Transverse colon (tissue), 3 donors: ENCODE data around the gene ROS1.

Experiments
- POLR2A ChIP-seq: fragments of 450-650 bp; IDR thresholded peaks from one replicate; pipeline ENCODE4 v1.6.1; 2016; ENCODE audit warnings: antibody characterized with exemption, mild to moderate bottlenecking, moderate library complexity
- TF ChIP-seq, protein P1 (sequence below), 5 experiments: fragments of 200-600 bp in 3 of 5; fragments of 450-650 bp in 2 of 5; sonication (generic) in 3 of 5; IDR thresholded peaks; 1 replicate in 2 of 5; 2 replicates in 3 of 5; pipeline ENCODE4 v1.5.1; 2016 to 2017; ENCODE audit warnings: antibody characterized with exemption in 5 of 5, inconsistent platforms in 3 of 5, mild to moderate bottlenecking in 2 of 5, moderate library complexity in 1 of 5

DNA sequence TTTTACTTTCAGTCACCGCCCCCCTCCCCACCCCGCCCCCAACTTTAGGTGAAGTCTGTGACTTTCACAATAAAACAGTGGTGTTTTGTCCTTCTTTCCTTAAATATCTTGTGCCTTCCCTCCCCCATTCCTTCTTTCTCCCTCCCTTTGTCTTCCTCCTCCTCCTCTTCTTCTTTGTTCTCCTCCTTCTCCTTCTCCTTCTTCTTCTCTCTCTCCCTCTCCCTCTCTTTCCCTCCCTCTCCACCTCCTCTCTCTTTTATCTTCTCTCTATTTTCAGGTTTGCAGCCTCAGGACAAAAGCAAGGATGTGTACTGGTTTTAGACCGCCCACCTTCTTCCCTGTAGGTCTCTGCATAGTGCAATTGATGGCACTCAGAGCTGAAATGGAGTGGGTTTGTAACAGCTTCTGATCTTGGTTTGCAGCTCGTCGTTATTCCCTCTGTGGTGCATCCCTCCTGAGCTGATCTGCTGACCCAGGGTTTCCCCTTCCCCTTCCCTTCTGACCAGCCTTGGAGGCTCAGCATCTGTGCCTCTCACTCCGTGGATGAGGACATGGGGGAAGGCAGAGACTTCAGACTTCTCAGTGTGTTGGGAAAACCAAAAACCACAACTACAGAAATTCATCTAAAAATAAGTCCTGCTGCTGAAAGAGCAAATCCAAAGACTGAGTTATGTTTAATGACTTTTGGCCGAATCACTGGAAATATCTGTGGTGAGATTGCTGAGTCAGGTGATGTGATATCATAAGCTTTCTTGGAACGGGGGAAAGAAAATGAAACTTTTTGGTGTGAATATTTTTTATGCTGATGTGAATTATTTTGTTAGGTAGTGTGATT lies 153.5 kb downstream of the ROS1 start:
- TF ChIP-seq POLR2A = no peak
- TF ChIP-seq, protein P1, sequence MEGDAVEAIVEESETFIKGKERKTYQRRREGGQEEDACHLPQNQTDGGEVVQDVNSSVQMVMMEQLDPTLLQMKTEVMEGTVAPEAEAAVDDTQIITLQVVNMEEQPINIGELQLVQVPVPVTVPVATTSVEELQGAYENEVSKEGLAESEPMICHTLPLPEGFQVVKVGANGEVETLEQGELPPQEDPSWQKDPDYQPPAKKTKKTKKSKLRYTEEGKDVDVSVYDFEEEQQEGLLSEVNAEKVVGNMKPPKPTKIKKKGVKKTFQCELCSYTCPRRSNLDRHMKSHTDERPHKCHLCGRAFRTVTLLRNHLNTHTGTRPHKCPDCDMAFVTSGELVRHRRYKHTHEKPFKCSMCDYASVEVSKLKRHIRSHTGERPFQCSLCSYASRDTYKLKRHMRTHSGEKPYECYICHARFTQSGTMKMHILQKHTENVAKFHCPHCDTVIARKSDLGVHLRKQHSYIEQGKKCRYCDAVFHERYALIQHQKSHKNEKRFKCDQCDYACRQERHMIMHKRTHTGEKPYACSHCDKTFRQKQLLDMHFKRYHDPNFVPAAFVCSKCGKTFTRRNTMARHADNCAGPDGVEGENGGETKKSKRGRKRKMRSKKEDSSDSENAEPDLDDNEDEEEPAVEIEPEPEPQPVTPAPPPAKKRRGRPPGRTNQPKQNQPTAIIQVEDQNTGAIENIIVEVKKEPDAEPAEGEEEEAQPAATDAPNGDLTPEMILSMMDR (IDR thresholded peaks at IDR 0.05) = no peak
